Cardiac fibroblast (primary cell): ENCODE measurements around the gene IVL.
A peak's percentile ranks its signal among the peaks of the same experiment; 100 is the strongest.

Experiments
- DNase-seq, 2 donors: peaks; one replicate each; pipeline versions ENCODE4 v3.0.0 to v3.0.0-alpha.2; 2010; ENCODE audit warnings: low read depth in 2 of 2
- H3K4me3 ChIP-seq, 2 donors: replicated peaks in 1 of 2; 1 replicate in 1 of 2; 2 replicates in 1 of 2; pipeline ENCODE4 v1.5.1; 2011; ENCODE audit warnings: low read depth in 2 of 2, low read length in 2 of 2, mild to moderate bottlenecking in 2 of 2, moderate library complexity in 1 of 2
- TF ChIP-seq, protein P1 (sequence below): IDR thresholded peaks from one replicate; pipeline ENCODE4 v1.5.1; 2011; ENCODE audit warnings: low read depth, mild to moderate bottlenecking, low read length, inconsistent platforms

The IVL gene

DNA sequence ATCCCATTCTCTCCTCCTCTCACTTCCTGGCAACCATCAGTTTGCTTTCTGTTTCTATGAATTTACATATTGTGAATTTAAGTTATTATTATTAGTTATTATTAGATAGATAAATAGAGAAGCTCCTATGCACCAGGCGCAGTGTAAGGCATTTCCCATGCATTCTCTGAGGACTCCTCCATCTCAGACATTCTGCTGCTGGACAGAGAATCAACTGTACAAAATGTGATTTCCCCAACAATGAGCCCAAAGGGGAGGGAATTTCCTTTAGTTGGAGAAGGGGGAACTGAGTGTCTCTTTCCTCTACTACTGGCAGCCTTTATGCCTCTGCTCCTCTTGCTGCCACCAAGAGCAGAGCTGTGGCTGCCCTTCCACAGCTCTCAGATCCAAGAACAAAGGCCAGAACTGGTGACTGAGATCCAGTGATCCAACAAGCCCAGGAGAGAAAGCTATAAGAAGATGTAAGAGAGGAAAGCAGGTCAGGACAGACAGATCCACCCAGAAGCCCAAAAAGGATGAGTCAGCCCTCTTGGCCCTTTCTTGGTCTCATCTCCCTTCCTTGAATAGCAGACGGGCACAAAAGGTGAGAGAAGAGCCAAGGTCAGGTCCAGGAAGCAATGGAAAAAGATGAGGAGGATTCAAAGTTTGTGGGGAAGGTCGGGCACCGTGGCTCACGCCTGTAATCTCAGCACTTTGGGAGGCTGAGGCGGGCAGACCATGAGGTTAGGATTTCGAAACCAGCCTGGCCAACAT is 3.5 kb upstream of the IVL start:
- TF ChIP-seq, protein P1, sequence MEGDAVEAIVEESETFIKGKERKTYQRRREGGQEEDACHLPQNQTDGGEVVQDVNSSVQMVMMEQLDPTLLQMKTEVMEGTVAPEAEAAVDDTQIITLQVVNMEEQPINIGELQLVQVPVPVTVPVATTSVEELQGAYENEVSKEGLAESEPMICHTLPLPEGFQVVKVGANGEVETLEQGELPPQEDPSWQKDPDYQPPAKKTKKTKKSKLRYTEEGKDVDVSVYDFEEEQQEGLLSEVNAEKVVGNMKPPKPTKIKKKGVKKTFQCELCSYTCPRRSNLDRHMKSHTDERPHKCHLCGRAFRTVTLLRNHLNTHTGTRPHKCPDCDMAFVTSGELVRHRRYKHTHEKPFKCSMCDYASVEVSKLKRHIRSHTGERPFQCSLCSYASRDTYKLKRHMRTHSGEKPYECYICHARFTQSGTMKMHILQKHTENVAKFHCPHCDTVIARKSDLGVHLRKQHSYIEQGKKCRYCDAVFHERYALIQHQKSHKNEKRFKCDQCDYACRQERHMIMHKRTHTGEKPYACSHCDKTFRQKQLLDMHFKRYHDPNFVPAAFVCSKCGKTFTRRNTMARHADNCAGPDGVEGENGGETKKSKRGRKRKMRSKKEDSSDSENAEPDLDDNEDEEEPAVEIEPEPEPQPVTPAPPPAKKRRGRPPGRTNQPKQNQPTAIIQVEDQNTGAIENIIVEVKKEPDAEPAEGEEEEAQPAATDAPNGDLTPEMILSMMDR: no peak
- H3K4me3 ChIP-seq: no peak overlapping the region
- DNase-seq: no peak

DNA sequence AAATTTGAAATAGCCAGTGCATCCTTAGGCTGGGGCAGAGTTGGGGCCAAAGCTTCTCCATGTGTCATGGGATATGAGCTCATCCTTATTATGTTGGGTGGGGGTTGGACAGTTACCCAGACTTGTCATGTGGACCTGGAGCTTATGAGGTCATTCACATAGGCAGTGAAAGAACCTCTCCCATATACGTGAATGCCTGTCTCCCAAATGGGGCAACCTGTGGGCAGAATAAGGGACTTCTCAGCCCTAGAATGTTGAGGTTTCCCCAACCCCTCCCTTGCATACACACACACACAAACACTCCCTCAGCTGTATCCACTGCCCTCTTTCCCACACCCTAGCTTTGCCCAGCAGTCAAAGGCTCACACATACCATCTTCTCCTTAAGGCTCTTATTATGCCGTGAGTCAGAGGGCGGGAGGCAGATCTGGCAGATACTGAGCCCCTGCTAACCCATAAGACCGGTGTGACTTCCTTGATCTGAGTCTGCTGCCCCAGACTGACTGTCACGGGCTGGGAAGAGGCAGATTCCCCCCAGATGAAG is 2.3 kb upstream of the IVL start:
- H3K4me3 ChIP-seq: no peak overlapping the region
- TF ChIP-seq, protein P1: no peak
- no peak for DNase-seq

DNA sequence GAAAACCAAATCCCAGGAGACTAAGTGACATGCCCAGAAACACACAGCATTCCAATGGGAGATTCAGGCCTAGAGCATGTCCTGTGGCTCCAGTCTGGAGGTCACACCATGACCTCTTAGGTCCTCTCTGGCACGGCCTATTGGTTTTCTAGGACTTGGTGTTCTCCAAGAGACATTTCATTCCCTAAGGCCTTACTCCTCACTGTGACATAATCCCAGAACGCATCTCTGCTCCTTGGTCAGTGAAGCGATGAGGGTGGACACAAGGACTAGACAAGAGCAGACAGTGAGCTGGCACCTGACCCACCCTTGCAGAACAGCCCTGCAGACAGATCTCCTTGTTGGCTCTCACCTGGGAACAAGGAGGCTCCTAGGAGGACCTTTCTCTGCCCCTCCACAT is 860 bp downstream of the IVL start:
- TF ChIP-seq, protein P1: no peak
- no peak for DNase-seq
- H3K4me3 ChIP-seq: no peak overlapping the region

DNA sequence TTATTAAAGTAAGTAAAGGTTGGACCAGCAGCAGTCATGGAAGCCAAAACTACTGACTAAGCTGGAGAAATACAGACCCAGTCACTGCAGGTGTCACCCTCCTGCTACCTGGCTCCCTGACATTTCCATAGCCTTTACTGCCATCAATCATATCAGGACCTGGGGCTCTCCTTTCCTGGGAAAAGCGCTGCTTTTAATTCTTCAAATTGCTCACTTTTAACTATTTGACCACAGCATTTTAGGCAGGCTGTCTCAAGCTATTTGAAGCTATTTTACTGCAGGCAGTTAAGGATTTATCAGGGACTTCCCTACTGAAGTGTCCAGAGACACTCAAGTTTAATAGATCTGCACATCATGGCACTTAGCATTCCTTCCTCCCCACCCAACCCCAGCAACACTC is 4.1 kb downstream of the IVL start:
- no peak for DNase-seq
- TF ChIP-seq, protein P1: no peak
- H3K4me3 ChIP-seq: no peak overlapping the region

DNA sequence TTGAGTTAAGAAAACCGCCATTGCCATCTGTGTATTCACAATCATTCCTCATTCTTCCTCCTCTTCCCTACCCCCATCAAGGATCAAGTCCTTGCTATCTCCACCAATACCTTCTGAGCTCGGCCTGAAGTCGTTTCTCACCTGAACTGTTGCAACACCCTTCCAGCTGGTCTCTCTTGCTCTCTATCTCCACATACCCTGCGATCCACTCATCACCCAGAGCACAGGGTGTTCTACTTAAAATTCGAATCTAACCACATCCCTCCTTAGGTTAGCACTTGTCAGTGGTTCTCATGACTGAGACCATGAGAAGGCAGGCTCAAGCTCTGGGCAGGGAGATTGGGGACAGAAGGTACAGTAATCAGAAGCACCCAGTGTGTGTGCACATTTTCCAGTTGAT is 4.6 kb downstream of the IVL start:
- DNase-seq: no peak
- TF ChIP-seq, protein P1: no peak
- no peak overlapping the region for H3K4me3 ChIP-seq

DNA sequence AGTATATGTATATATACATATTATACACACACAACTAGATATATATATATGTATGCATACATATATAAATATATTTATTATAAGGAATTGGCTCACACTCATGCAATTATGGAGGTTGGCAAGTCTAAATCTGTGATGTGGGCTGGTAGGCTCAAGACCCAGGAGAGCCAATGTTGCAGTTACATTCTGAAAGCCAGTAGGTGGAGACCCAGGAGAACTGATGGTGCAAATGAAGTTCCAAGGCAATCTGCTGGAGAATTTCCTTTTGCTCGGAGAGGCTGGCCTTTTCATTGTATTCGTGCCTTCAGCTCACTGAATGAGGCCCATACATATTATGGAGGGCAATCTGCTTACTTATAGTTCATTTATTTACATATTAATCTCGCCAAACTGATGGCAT is 9.4 kb downstream of the IVL start:
- H3K4me3 ChIP-seq: no peak overlapping the region
- TF ChIP-seq, protein P1: no peak
- DNase-seq: peak in 1 of 2 donors; percentile 12
